Heart left ventricle (tissue), 16 donors: ENCODE measurements around the gene DEAF1. TPM values are rescaled to one million over a fixed set of nuclear protein-coding genes. Genes with fewer than 3 reads are reported as not detected.

Source experiments
- ATAC-seq, 4 donors: fragments of 200-7000 bp; cut with Tn5 transposase; one replicate each; pipeline ENCODE4 v1.9.1; 2020 to 2022; ENCODE audit warnings: moderate library complexity in 4 of 4, mild to moderate bottlenecking in 3 of 4, moderate number of reproducible peaks in 1 of 4
- DNase-seq, 5 donors: peaks; one replicate each; pipeline ENCODE4 v3.0.0-alpha.2; 2020
- H3K27ac ChIP-seq, 12 donors: fragments of 200-600 bp; sonication (generic) in 4 of 12; one replicate each; pipeline versions ENCODE4 v1.5.0 to v1.8.0; 2016 to 2022; ENCODE audit warnings: mild to moderate bottlenecking in 2 of 12
- H3K27me3 ChIP-seq, 9 donors: fragments of 200-600 bp; sonication (generic) in 2 of 9; one replicate each; pipeline versions ENCODE4 v1.5.1 to v1.8.0; 2016 to 2022; ENCODE audit warnings: mild to moderate bottlenecking in 3 of 9
- H3K36me3 ChIP-seq, 9 donors: fragments of 200-600 bp; sonication (generic) in 2 of 9; one replicate each; pipeline versions ENCODE4 v1.5.0 to v1.8.0; 2018 to 2022; ENCODE audit warnings: mild to moderate bottlenecking in 2 of 9
- H3K4me1 ChIP-seq, 12 donors: fragments of 200-600 bp; sonication (generic) in 4 of 12; one replicate each; pipeline versions ENCODE4 v1.5.0 to v1.8.0; 2016 to 2022; ENCODE audit warnings: mild to moderate bottlenecking in 3 of 12
- H3K4me3 ChIP-seq, 12 donors: fragments of 200-600 bp; sonication (generic) in 4 of 12; one replicate each; pipeline versions ENCODE4 v1.5.0 to v1.8.0; 2017 to 2022; ENCODE audit warnings: mild to moderate bottlenecking in 9 of 12, moderate library complexity in 4 of 12
- H3K9me3 ChIP-seq, 12 donors: fragments of 200-600 bp; sonication (generic) in 4 of 12; one replicate each; pipeline versions ENCODE4 v1.5.0 to v1.8.0; 2016 to 2022; ENCODE audit warnings: mild to moderate bottlenecking in 1 of 12
- POLR2A ChIP-seq, 2 donors: fragments of 450-650 bp; IDR thresholded peaks; one replicate each; pipeline ENCODE4 v1.6.1; 2017; ENCODE audit warnings: antibody characterized with exemption in 2 of 2, mild to moderate bottlenecking in 2 of 2, moderate library complexity in 2 of 2
- WGBS, 4 donors: extraction: QIAGEN DNeasy Blood & Tissue Kit in 2 of 4; methylation state at CpG; one replicate each; pipeline versions ENCODE4 v1.1.5 to v1.1.7; 2013 to 2018; 5-methylcytosine and 5-hydroxymethylcytosine counted together
- intact Hi-C, 10 donors: fragments of 100-400 bp; cut with DNase I; formaldehyde crosslinking; loops; one replicate each; pipeline versions ENCODE4 v1.11.1 to v1.14.2; 2022
- polyA plus RNA-seq, 2 donors: library from polyadenylated mRNA; stranded (reverse); fragments of 200-250 nt; gene quantifications; one replicate each; pipeline ENCODE4 v1.2.3, GENCODE V29; 2013
- total RNA-seq, 9 donors: library from RNA; depleted of rRNA in 2 of 9; stranded (reverse); fragments of >200 nt in 2 of 9; fragmentation: NEBNext Ultra II Directional in 3 of 9; extraction: Animal tissue kit (Norgen Biotek cat#: 25700) in 3 of 9; gene quantifications; one replicate each; pipeline versions ENCODE4 v1.1.0 to v1.2.4, GENCODE V29; 2016 to 2023
- TF ChIP-seq, protein P1 (sequence below), 12 donors: fragments of 200-600 bp; sonication (generic) in 4 of 12; IDR thresholded peaks; one replicate each; pipeline versions ENCODE4 v1.5.0 to v1.8.0; 2018 to 2022; ENCODE audit warnings: antibody characterized with exemption in 12 of 12, mild to moderate bottlenecking in 5 of 12
- donor health status: ischemic (EF 13 %, LVEDD 7.1; RV severe dilation, severe dysfunction).
- donor health status: healthy with polysubstance abuse.
- donor health status: DM: no; HTN: yes; CAD: no.
- donor health status: DM: no; HTN: no; CAD: no.
- donor health status: ischemic (EF 25% LVEDD 6.9; RV normal size, moderate dysfunction).
- donor health status: ischemic (EF 25% LVEDD 5.7; RV mildly dilated, moderate dysfunction).
- donor health status: healthy.
- donor health status: DM: yes; HTN: yes; CAD: no.
- donor health status: ischemic (EF 35%, LVEDD 5.7; RV mildly dilated, moderate dysfunction).
- donor health status: nonischemic (EF 11% LVEDD 7.7; RV severe dilation, severe dysfunction).
- donor health status: DM: yes; HTN: yes; CAD: no.
- donor health status: PGD.
- donor health status: ischemic (EF 29% LVEDD 5.4; RV normal size, mild dysfunction).
- donor health status: nonischemic (EF 23%, LVEDD 6.1; RV moderate dilation, normal function).

The DEAF1 gene
- total and polyA plus RNA-seq, 11 donors = 11.8 to 25.6 (median 15.1) TPM

DNA sequence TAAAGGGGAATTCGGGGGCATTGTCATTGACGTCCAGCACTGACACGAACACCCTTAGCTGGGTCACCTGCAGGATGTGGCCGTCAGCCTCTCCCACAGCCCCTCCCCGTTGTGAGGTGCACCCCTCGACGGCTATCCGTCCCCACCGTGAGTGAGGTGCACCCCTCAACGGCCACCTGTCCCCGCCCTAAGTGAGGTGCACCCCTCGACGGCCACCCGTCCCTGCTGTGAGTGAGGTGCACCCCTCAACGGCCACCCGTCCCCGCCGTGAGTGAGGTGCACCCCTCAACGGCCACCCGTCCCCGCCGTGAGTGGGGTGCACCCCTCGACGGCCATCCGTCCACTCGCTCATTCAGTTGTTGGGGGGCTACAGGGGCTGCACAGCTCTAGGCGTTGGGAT lies 73.2 kb downstream of the DEAF1 start:
- 85 to 91% (median 88%) methylated on average over 27 of the region's 27 CpGs for WGBS, 4 donors
- intact Hi-C loops = no loop called here
- no peak for TF ChIP-seq POLR2A (IDR thresholded peaks at IDR 0.05)
- TF ChIP-seq, protein P1, sequence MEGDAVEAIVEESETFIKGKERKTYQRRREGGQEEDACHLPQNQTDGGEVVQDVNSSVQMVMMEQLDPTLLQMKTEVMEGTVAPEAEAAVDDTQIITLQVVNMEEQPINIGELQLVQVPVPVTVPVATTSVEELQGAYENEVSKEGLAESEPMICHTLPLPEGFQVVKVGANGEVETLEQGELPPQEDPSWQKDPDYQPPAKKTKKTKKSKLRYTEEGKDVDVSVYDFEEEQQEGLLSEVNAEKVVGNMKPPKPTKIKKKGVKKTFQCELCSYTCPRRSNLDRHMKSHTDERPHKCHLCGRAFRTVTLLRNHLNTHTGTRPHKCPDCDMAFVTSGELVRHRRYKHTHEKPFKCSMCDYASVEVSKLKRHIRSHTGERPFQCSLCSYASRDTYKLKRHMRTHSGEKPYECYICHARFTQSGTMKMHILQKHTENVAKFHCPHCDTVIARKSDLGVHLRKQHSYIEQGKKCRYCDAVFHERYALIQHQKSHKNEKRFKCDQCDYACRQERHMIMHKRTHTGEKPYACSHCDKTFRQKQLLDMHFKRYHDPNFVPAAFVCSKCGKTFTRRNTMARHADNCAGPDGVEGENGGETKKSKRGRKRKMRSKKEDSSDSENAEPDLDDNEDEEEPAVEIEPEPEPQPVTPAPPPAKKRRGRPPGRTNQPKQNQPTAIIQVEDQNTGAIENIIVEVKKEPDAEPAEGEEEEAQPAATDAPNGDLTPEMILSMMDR (IDR thresholded peaks at IDR 0.05) = no peak
- Histone ChIP-seq H3K4me3 (no peak overlapping the region), H3K27ac (no peak overlapping the region), H3K36me3 (peaks cover 0 to 3% (median 0%) of the 10 kb centered on the region in 9 donors), H3K4me1 (peaks cover 0 to 9% (median 0%) of the 10 kb centered on the region in 12 donors), H3K9me3 (no peaks in the 10 kb centered on the region), H3K27me3 (peaks cover 6 to 28% (median 15%) of the 10 kb centered on the region in 9 donors)
- DNase-seq = no peak
- no peak for ATAC-seq

DNA sequence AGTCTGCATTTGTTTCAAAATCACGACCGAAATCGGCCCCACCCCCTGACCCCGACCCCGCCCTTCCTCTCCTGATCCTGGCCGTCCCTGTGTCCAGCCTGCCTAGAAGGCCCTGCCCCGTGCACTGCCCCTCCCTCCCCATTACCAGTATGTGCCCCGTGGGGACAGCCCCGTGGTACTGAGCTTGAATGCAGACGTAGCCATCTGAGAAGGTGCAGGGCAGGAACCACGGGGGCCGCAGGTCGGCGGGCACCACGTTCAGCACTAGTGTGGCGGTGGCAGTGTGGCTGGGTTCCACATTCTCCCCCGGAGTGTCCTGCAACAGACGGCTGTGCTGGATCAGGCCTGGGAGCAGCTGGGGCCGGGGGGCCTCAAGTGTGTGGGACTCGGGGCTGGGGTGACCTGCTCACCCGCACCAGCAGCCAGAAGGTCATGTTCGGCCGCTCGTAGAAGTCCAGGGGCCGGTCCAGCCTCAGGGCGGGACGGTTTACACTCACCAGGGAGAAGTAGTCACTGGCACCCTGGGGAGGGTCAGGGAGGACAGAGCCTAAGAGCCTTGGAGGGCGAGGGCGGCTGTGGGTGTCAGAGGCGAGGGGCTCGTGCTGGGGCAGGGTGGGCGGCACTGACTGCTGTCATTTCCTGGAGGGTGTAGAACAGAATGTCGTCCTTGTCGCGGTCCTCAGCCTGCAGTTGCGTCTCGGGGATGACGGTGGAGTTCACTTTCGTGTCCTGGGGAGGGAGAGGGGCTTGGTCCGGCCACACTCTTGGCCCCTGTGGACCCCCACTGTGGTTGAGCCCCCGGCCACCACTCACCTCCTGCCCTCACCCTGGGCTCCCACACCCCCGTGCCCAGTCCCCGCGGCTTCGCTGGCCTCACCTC lies 73.8 kb downstream of the DEAF1 start:
- WGBS, 4 donors = 69 to 78% (median 71%) methylated on average over 34 to 45 of the region's 45 CpGs
- peaks cover 0 to 3% (median 0%) of the 10 kb centered on the region in 9 donors for H3K36me3 ChIP-seq
- TF ChIP-seq POLR2A (IDR thresholded peaks at IDR 0.05) = no peak
- TF ChIP-seq, protein P1 (IDR thresholded peaks at IDR 0.05) = no peak

DNA sequence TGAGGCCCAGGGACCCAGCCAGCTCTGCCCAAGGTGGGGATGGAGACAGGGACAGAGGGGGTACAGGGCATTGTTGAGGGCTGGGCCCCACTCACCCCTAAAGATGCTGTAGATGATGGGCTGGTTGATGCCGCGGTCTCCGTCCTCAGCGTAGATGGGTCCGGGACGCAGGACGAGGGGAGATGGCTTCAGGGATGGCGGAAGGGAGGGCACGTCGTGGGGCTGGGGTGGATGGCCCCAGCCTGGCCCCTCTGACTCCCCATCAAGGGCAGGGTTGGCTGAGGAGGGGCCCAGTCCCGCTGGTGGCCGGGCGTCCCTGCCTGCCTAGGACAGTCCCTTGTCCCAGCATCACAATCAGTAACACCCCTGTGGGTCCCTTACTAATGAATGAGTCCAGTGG lies 74.8 kb downstream of the DEAF1 start:
- intact Hi-C loops = no loop called here
- Histone ChIP-seq H3K4me3 (no peak overlapping the region), H3K9me3 (no peaks in the 10 kb centered on the region), H3K36me3 (peaks cover 0 to 3% (median 0%) of the 10 kb centered on the region in 9 donors), H3K4me1 (peaks cover 0 to 14% (median 6%) of the 10 kb centered on the region in 12 donors), H3K27me3 (peaks cover 0 to 13% (median 2%) of the 10 kb centered on the region in 9 donors), H3K27ac (no peak overlapping the region)
- no peak for ATAC-seq
- TF ChIP-seq, protein P1 (IDR thresholded peaks at IDR 0.05) = no peak
- no peak for TF ChIP-seq POLR2A (IDR thresholded peaks at IDR 0.05)
- 96 to 97% (median 97%) methylated on average over 11 to 13 of the region's 13 CpGs for WGBS, 4 donors
- no peak for DNase-seq

More for the DNA sequence above, 73.8 kb downstream of the DEAF1 start:
- Histone ChIP-seq H3K9me3 (no peaks in the 10 kb centered on the region), H3K27ac (no peak overlapping the region), H3K4me3 (no peak overlapping the region), H3K4me1 (peaks cover 0 to 11% (median 2%) of the 10 kb centered on the region in 12 donors), H3K27me3 (peaks cover 0 to 22% (median 11%) of the 10 kb centered on the region in 9 donors)
- no peak for DNase-seq
- no peak for ATAC-seq
- intact Hi-C loops = no loop called here

DNA sequence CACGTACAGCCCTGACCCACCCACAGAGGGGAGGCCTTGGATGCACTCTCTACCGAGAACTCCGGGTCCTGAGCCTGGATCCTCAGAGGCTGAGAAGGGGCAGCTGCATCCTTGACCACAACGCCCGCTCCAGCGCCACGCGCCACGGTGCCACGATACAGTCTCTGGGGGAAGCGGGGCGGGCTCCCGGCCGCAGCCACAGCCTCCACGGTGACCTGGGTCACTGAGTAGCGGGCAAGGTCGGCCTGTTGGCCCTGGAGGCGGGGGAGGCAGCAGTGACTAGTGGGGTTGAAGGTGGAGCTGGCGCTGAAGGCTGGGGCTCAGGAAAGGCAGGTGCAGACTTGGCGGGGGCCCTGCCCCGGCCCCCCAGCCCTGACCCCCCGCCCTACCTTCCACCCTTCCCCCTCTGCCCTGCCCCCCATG lies 75.4 kb downstream of the DEAF1 start:
- intact Hi-C loops = loop anchor here in 1 of 10 donors (5.0 kb wide), 1 partner anchor 42 kb away; the partner anchor contains the start of gene PHRF1
- peaks cover 3 to 20% (median 11%) of the 10 kb centered on the region in 12 donors for H3K4me1 ChIP-seq
- 95 to 97% (median 96%) methylated on average over 20 to 22 of the region's 22 CpGs for WGBS, 4 donors
- peaks cover 0 to 8% (median 0%) of the 10 kb centered on the region in 9 donors for H3K27me3 ChIP-seq
- ATAC-seq (no peak), DNase-seq (no peak)
- no peaks in the 10 kb centered on the region for H3K9me3 ChIP-seq
- H3K4me3 ChIP-seq = no peak overlapping the region
- no peak overlapping the region for H3K27ac ChIP-seq
- peaks cover 0 to 7% (median 0%) of the 10 kb centered on the region in 9 donors for H3K36me3 ChIP-seq
- no peak for TF ChIP-seq POLR2A (IDR thresholded peaks at IDR 0.05)
- TF ChIP-seq, protein P1 (IDR thresholded peaks at IDR 0.05) = no peak
